Measurements from ENCODE around the gene TMEM119.

The TMEM119 gene, protein sequence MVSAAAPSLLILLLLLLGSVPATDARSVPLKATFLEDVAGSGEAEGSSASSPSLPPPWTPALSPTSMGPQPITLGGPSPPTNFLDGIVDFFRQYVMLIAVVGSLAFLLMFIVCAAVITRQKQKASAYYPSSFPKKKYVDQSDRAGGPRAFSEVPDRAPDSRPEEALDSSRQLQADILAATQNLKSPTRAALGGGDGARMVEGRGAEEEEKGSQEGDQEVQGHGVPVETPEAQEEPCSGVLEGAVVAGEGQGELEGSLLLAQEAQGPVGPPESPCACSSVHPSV

GRCh38 chr12:108597559-108598471, at the start of gene TMEM119:
TMEM119 (minus strand) TSS chr12:108598084; CDS start chr12:108592383, 5,701 bp downstream.
- no peak for DNase-seq (ENCODE audit: low read depth in 2 of 2, low spot score in 1 of 2)

GRCh38 chr12:108646600-108647579, 49.0 kb upstream of the TMEM119 start:
- no peak for DNase-seq (ENCODE audit: low read depth in 2 of 2, low spot score in 1 of 2)

DNA sequence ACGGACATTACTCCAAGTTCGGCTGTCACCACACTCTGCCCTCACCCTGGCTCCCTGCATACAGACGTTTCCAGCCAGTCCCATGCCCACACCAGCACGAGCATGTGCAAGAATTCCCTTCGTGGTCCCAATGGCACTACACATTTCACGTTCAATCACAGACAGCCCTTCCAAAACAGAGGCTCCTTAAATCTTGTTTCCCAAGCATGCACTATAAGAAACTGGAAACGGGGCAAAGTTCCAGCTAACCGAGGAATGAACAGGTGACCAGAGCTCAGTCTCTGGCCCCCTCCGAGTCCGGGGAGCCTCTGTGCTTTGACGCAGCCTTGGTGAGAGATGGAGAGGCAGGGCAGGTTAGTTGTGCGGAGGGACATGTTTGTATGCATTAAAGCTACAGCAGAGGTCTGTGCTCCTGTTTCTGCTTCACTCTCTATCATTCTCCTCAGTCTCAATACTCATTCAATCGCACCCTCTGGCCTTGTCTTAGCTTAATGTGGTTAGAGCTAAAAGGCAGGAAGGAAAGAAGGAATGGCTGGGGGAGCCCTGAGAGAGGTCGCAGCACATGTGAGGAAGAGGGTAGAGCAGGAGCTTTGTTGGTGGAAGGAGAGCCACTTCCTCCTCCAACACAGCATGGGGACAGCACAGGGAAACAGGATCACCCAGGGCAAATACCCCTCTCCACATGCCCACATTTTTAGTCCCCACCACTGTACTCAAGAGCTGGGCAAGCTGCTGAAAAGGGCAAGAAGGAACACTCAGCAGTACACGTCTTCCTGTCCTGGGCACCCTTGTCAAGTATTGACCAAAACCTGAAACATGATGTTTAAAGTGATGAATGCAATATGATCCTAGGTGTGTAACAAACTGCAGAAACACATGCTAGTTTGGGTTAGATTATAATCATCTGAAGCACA, 48.1 kb upstream of the TMEM119 start:
- DNase-seq (ENCODE audit: low read depth in 2 of 2, low spot score in 1 of 2), result no peak

- no peak for DNase-seq (ENCODE audit: low read depth in 2 of 2, low spot score in 1 of 2)
Measured at GRCh38 chr12:108644811-108645120, 46.9 kb upstream of the TMEM119 start.

DNA sequence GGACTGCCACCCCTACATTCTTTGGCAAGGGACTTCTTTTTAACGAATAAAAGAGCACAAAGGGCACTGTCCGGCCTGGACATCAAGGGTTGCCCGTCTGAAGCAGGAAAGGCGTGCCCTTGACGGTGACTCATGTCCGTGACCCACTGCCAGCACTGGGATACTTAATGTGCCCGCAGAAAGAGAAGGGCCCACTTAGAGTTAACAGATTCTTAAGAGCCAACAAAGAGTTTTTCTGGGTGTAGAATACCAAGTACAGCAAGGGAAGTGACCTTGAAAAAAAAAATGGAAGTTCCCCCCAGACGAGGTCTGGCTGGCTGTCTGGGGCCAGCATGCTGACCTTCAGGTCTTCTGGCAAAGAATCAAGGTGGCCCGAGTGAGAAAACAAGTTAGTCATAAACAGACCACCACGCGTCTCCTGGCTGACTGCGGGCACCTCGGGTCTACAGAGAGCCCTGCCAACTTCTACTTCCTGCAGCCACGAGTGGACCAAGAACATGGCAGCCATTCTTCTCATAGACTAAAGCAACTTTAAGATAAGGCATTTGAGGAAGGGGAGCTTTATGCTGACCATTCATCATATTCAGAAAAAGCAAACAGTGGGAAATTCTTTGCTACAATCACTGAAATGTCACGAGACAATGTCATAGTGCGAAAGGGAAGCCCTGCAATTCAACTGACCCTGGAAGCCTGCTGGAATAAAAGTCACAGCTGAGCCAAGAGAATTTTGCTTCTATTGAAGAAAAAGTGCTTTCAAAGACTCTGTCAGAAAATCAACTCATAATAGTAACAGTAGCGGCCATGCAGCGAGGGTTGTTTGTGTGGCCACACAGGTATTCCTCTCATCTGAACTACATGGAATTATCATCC, 46.3 kb upstream of the TMEM119 start:
- DNase-seq (ENCODE audit: low read depth in 2 of 2, low spot score in 1 of 2), result no peak

DNA sequence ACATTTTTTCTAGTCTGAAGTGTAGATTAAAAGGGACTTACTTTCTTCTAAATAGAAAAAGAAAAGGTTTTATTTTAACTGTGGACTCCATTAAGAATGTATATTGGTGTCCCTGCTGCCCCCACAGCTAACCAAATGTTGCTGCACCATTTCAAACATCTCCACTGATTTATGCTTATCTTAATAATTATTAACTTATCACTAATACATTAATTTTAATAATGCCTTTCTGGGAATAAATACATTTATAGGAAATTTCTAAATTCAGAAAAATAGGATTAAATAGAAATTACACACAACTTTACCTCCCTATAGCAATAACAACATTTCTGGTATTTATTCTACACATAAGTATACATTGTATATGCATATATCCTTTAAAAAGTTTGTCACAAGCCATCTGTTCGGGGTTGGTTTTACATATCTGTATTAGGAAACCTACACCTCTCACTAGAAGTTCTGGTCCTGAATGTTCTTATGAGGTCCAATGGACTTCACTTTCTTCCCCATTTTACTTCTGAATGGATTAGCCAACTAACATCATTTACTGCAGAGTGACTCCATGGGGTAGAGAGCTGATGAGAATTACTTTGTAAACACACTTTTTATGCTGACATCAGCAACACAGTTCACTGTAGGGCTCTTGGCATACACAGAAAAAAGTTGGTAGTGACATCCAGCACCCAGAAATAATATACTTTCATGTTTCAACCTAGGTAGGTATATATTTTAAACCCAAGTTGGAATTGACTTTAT, 45.2 kb upstream of the TMEM119 start:
- DNase-seq (ENCODE audit: low read depth in 2 of 2, low spot score in 1 of 2), result no peak

DNA sequence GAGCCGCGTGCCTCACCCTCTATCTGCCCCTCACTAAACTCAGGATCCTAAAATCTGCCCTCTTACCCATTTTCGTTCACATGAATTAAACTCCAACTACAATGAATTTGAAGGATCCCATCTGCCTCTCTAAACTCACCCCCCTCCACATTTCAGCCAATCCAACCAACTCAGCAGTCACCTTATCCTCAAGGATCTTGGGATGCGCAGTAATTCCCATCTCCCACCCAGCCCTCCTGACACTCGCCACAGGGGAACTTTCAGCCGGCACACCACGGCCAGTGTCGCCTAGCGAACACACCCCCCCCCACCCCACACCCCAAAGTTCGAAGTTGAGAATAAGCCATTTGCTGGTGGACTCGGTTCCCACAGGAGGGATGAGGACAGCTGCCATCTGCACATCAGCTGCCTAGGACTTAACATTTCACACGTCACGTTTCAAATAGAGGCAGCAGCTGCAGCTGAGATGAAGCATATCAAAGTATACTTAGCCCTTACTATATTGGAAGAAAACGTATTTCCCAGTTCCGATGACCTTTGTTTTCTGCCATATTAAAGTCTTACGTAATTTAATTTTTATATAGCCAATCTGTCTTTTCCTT, 44.5 kb upstream of the TMEM119 start:
- no peak for DNase-seq (ENCODE audit: low read depth in 2 of 2, low spot score in 1 of 2)

DNA sequence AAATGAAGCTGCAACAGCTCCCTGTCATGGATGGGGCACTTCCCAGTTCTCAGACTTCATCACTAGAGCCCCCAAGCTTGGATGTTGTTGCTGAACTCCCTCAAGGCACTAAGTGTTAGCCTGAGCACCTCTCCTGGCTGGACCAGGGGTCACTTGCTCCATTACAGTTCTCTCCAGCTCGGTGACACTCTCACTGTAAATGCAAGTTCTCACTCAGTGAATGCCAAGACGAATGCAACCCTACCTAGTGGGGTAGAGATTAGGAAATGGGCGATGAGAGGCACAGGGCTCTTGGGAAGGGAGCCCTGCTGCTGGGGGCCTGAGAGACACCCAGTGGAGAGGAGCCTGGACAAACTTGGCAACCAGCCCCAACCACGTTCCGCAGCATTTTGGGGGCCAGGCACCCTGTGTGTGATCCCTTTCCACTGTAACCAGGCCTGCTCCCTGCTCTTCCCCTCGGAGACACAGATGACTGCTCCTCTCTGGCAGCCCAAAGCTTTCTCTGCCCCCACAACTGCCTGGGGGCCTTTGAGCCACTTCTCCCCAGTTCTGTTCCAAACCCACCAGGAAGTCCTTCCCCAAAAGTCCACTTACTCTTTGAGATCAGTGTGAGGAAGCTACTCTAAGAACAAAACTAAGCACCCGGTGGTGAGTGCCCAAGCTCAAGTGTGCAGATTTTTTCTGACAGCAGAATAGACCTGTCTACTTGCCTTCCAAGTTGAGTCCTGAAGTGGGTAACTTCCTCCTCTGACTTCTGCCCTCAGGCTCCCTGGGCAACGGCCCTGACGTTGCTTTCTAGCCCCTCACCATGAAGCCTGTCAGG, 43.8 kb upstream of the TMEM119 start:
- no peak for DNase-seq (ENCODE audit: low read depth in 2 of 2, low spot score in 1 of 2)

GRCh38 chr12:108640802-108641445, 43.0 kb upstream of the TMEM119 start:
- DNase-seq (ENCODE audit: low read depth in 2 of 2, low spot score in 1 of 2), result no peak

- no peak for DNase-seq (ENCODE audit: low read depth in 2 of 2, low spot score in 1 of 2)
Measured at GRCh38 chr12:108638997-108639822, 41.3 kb upstream of the TMEM119 start.

DNA sequence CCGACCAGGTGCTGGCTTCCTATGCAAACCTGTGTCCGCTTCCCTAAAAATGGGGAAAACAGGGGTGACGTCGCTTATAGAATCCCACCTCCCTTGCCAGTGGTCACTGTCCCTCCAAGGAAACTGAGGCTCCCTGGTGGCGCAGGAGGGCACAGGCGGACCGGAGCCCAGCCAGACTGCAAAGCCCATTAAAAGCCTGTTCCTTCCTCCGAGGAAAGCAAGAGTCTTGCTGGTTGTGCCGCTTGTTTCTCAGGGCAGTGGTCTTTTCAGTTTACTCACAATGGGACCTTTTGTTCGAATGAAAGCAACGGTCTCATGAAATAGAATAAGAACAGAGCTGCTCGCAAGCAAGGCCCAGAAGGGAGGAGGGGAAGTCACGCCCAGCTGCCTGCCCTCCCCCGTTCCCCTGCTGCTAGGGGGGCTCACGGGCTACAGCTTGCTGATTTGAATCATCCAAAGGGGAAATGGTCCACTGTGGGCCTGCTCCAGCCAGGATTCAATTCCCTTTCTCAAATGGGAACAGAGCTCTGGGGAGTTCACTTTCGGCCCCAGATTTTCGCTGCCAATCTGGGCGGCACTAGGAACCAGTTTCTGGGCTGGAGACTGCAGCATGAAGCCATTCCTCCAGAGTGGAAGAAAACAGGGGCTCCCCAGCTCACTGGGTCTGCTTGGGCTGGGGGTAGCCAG, 40.4 kb upstream of the TMEM119 start:
- DNase-seq (ENCODE audit: low read depth in 2 of 2, low spot score in 1 of 2), result no peak

GRCh38 chr12:108637222-108637971, 39.5 kb upstream of the TMEM119 start:
- no peak for DNase-seq (ENCODE audit: low read depth in 2 of 2, low spot score in 1 of 2)

- DNase-seq (ENCODE audit: low read depth in 2 of 2, low spot score in 1 of 2), result no peak
Measured at GRCh38 chr12:108635997-108636808, 38.3 kb upstream of the TMEM119 start.

Measured in stimulated activated CD8-positive, alpha-beta memory T cell treated with anti-CD3 and anti-CD28 coated beads, Interleukin-4, amount 100 ng/mL, for 1 hour (primary cell).